Measurements from ENCODE around the gene DPCD.

Gene DPCD

GRCh38 chr10:101616415-101617101, 28.4 kb downstream of the DPCD start:
- peaks cover 23% of the 10 kb centered on the region for H3K36me3 ChIP-seq (ENCODE audit: control insufficient read depth, insufficient read depth, low read length, severe bottlenecking)
- no peaks in the 10 kb centered on the region for H3K27me3 ChIP-seq (replicated peaks; ENCODE audit: control insufficient read depth, insufficient read depth, low read length)
- H3K9ac ChIP-seq (ENCODE audit: low read length), result no peak overlapping the region
- no peak for DNase-seq (ENCODE audit: low read depth)
- peaks cover 2% of the 10 kb centered on the region for H3K4me1 ChIP-seq (ENCODE audit: control insufficient read depth, insufficient read depth, low read length)
- no peaks in the 10 kb centered on the region for H3K9me3 ChIP-seq (ENCODE audit: control insufficient read depth, low read length)
- no peak overlapping the region for H3K4me3 ChIP-seq (ENCODE audit: low read length)

GRCh38 chr10:101617102-101617823, 29.1 kb downstream of the DPCD start:
- no peaks in the 10 kb centered on the region for H3K27me3 ChIP-seq (replicated peaks; ENCODE audit: control insufficient read depth, insufficient read depth, low read length)
- H3K4me3 ChIP-seq (ENCODE audit: low read length), result no peak overlapping the region
- H3K36me3 ChIP-seq (ENCODE audit: control insufficient read depth, insufficient read depth, low read length, severe bottlenecking), result peaks cover 20% of the 10 kb centered on the region
- no peak overlapping the region for H3K9ac ChIP-seq (ENCODE audit: low read length)
- no peaks in the 10 kb centered on the region for H3K9me3 ChIP-seq (ENCODE audit: control insufficient read depth, low read length)
- no peak for DNase-seq (ENCODE audit: low read depth)
- H3K4me1 ChIP-seq (ENCODE audit: control insufficient read depth, insufficient read depth, low read length), result no peaks in the 10 kb centered on the region

DNA sequence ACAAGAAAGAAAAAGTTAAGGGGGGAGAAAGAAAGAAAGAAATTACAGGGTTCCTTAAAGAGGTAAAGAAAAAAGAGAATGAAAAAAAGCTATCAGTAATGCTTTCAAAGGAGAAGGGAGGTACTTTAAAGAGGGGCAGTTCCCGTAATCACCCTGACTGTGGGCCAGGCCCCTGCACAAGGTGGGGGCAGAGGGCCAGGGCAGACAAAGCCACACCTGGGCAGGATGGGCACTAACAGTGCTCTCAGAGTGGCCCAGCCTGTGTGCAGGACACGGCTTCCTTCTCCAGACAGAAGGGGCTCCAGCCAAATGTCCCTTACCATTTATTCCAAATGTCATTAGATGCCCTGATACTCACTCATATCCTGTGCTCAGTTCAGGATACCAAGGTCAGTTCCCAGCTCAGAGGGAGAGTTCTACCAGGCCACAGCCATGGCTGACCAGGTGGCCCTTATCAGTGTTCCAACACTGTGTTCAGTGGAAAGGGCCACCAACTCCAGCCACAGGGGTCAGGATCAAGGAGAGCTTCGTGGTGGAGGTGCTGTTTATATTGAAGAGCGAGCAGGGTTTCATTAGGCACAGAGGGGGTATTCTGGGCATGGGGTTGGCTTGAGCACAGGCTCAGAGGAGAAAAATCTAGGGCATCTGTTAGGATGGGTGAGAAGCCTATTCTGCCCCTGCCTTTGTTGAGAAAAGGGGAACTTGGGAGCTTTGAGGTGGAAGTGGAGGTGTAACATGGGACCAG, 29.9 kb downstream of the DPCD start:
- Histone ChIP-seq H3K4me3 (ENCODE audit: low read length) (no peak overlapping the region), H3K4me1 (ENCODE audit: control insufficient read depth, insufficient read depth, low read length) (no peaks in the 10 kb centered on the region), H3K9me3 (ENCODE audit: control insufficient read depth, low read length) (no peaks in the 10 kb centered on the region), H3K9ac (ENCODE audit: low read length) (no peak overlapping the region), H3K36me3 (ENCODE audit: control insufficient read depth, insufficient read depth, low read length, severe bottlenecking) (peaks cover 25% of the 10 kb centered on the region), H3K27me3 (replicated peaks; ENCODE audit: control insufficient read depth, insufficient read depth, low read length) (no peaks in the 10 kb centered on the region)
- no peak for DNase-seq (ENCODE audit: low read depth)

DNA sequence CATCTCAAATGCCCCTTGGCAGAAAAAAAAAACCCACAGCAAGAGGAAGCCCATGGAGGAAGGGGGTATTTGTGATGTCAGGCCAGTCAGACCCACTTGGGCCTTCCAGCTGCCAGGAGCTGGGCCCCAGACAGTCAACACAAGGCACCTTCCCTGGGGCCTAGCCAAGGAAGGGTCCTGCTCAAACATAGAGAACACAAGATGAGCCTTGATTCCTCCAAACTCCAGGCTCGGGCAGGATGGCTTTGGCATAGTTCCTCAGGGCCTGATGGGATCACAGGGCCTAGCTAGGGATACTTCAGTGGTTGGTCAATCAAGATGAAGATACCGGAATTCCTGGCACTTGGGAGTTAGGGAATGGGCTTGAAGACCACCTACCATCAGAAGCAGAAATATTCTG, 30.8 kb downstream of the DPCD start:
- H3K9ac ChIP-seq (ENCODE audit: low read length), result no peak overlapping the region
- no peak for DNase-seq (ENCODE audit: low read depth)
- peaks cover 33% of the 10 kb centered on the region for H3K36me3 ChIP-seq (ENCODE audit: control insufficient read depth, insufficient read depth, low read length, severe bottlenecking)
- H3K27me3 ChIP-seq (replicated peaks; ENCODE audit: control insufficient read depth, insufficient read depth, low read length), result no peaks in the 10 kb centered on the region
- no peaks in the 10 kb centered on the region for H3K4me1 ChIP-seq (ENCODE audit: control insufficient read depth, insufficient read depth, low read length)
- H3K4me3 ChIP-seq (ENCODE audit: low read length), result no peak overlapping the region
- H3K9me3 ChIP-seq (ENCODE audit: control insufficient read depth, low read length), result no peaks in the 10 kb centered on the region

GRCh38 chr10:101619983-101620382, 31.9 kb downstream of the DPCD start:
- DNase-seq (ENCODE audit: low read depth), result no peak
- H3K27me3 ChIP-seq (replicated peaks; ENCODE audit: control insufficient read depth, insufficient read depth, low read length), result no peaks in the 10 kb centered on the region
- H3K36me3 ChIP-seq (ENCODE audit: control insufficient read depth, insufficient read depth, low read length, severe bottlenecking), result peaks cover 43% of the 10 kb centered on the region
- no peak overlapping the region for H3K4me3 ChIP-seq (ENCODE audit: low read length)
- H3K9ac ChIP-seq (ENCODE audit: low read length), result no peak overlapping the region
- no peaks in the 10 kb centered on the region for H3K4me1 ChIP-seq (ENCODE audit: control insufficient read depth, insufficient read depth, low read length)
- no peaks in the 10 kb centered on the region for H3K9me3 ChIP-seq (ENCODE audit: control insufficient read depth, low read length)

DNA sequence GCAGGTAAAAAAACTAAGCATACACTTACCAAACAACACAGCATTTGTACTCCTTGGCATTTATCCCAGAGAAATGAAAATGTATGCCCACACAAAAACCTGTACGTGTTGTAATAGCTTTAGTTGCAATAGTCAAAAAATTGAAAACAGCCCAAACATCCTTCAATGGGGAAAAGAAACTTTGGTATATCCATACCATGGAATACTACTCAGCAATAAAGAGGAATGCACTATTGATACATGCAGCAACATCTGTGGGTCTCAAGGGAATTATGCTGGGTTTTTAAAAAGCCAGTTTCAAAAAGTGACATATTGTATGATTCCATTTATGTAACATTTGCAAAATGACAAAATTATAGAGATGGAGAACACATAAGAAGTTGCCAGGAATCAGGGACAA, 35.4 kb downstream of the DPCD start:
- Histone ChIP-seq H3K27me3 (replicated peaks; ENCODE audit: control insufficient read depth, insufficient read depth, low read length) (no peaks in the 10 kb centered on the region), H3K36me3 (ENCODE audit: control insufficient read depth, insufficient read depth, low read length, severe bottlenecking) (peaks cover 34% of the 10 kb centered on the region), H3K4me1 (ENCODE audit: control insufficient read depth, insufficient read depth, low read length) (no peaks in the 10 kb centered on the region), H3K9me3 (ENCODE audit: control insufficient read depth, low read length) (no peaks in the 10 kb centered on the region), H3K4me3 (ENCODE audit: low read length) (no peak overlapping the region), H3K9ac (ENCODE audit: low read length) (no peak overlapping the region)
- no peak for DNase-seq (ENCODE audit: low read depth)

DNA sequence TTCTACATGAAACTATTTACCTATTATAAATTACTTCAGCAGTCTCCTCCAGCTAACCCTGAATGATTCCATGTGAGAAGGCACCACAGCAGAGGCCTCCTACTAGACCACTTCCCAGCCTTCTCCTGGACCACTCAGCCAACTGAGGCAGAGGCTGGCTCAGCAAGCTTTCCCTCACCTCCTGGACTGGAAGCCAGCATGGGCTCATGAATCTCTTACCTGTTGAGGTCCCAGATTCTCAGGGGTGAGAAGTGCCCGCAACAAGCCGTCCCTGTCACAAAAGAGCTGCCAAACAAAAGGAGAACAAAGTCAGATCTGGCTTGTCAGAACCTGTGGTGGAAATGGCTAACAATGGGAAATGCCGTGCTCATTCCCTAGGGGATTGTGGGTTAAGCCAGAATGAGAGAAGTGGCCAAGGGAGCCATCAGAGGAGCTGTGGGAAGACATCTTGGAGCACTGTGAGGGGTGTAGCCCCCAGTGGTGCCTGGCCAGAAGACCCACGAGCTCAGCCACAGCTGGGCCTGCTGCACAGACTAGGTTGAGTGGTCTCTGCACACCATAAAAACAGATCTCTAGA, 36.5 kb downstream of the DPCD start:
- H3K9ac ChIP-seq (ENCODE audit: low read length), result no peak overlapping the region
- no peak overlapping the region for H3K4me3 ChIP-seq (ENCODE audit: low read length)
- no peaks in the 10 kb centered on the region for H3K27me3 ChIP-seq (replicated peaks; ENCODE audit: control insufficient read depth, insufficient read depth, low read length)
- no peaks in the 10 kb centered on the region for H3K9me3 ChIP-seq (ENCODE audit: control insufficient read depth, low read length)
- H3K36me3 ChIP-seq (ENCODE audit: control insufficient read depth, insufficient read depth, low read length, severe bottlenecking), result peaks cover 34% of the 10 kb centered on the region
- no peak for DNase-seq (ENCODE audit: low read depth)
- H3K4me1 ChIP-seq (ENCODE audit: control insufficient read depth, insufficient read depth, low read length), result no peaks in the 10 kb centered on the region

DNA sequence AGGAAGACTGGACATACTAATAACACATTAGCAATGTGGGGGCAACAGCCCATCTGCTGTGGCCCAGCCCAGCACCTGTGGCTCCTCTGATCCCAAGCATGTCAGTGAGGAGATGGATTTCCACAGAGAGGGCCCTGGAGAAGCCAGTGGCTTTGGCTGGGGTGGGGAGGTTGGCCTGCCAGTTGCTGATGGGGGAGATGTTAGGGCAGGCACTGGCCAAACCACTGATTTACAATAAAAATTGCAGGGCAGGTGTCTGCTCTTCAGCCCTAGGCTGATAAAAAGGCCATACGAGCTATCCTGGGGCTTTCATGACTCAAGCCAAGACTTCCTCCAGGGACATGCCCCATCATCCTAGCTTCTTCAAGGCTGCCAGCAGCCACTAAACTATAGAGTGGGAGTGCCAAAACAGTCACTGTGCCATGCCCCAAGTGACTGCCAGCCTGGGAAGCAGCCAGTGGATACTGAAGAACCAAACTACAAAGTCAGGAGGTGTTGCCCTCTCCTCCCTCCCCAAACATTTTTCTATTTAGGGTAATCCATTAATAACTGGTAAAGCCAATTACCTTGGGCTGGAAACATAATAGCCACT, 37.8 kb downstream of the DPCD start:
- Histone ChIP-seq H3K27me3 (replicated peaks; ENCODE audit: control insufficient read depth, insufficient read depth, low read length) (no peaks in the 10 kb centered on the region), H3K9me3 (ENCODE audit: control insufficient read depth, low read length) (no peaks in the 10 kb centered on the region)
- no peak for DNase-seq (ENCODE audit: low read depth)

DNA sequence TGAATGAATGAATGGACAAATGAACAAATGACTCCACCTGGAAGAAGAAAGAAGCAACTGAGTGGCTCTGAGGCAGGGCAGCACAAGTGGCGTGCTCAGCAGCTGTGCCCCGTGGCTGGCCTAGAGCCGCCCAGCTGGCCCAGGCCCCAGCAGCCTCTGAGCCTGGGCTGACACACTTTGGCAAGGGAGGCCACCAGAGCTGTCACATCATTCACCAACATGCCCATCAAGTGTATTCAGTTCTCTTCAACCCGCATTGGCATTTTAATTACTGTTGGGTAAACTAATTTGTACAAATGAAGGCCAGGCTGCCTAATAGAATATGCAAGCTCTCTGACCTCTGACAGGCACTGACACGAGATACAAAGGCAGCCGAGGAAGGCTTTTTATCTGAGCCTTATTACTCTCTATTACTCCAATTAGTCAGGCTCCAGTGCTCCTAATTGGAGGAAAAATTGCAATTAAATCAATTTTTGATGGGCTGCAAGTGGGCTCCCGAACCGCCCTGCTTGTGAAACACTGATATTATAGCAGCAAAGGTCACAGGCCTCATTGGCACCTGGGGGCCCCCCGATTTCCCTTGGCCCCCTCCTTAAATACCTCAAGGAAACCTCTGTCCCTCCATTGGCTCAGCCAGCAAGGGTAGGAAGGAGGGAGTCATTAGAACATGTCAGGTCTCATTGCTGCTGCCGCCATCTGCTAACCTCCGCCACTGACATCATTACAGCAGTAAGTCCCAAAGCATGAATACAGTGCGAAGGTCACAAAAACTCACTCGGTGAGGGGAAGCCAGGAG, 41.9 kb downstream of the DPCD start:
- no peaks in the 10 kb centered on the region for H3K9me3 ChIP-seq (ENCODE audit: control insufficient read depth, low read length)
- peaks cover 1% of the 10 kb centered on the region for H3K36me3 ChIP-seq (ENCODE audit: control insufficient read depth, insufficient read depth, low read length, severe bottlenecking)
- no peak overlapping the region for H3K4me3 ChIP-seq (ENCODE audit: low read length)
- H3K27me3 ChIP-seq (replicated peaks; ENCODE audit: control insufficient read depth, insufficient read depth, low read length), result no peaks in the 10 kb centered on the region
- no peaks in the 10 kb centered on the region for H3K4me1 ChIP-seq (ENCODE audit: control insufficient read depth, insufficient read depth, low read length)
- DNase-seq (ENCODE audit: low read depth), result no peak
- no peak overlapping the region for H3K9ac ChIP-seq (ENCODE audit: low read length)

More for the DNA sequence above, 37.8 kb downstream of the DPCD start:
- no peak overlapping the region for H3K4me3 ChIP-seq (ENCODE audit: low read length)
- peaks cover 34% of the 10 kb centered on the region for H3K36me3 ChIP-seq (ENCODE audit: control insufficient read depth, insufficient read depth, low read length, severe bottlenecking)
- H3K4me1 ChIP-seq (ENCODE audit: control insufficient read depth, insufficient read depth, low read length), result no peaks in the 10 kb centered on the region
- H3K9ac ChIP-seq (ENCODE audit: low read length), result no peak overlapping the region

- Histone ChIP-seq H3K4me1 (ENCODE audit: control insufficient read depth, insufficient read depth, low read length) (no peaks in the 10 kb centered on the region), H3K4me3 (ENCODE audit: low read length) (no peak overlapping the region), H3K27me3 (replicated peaks; ENCODE audit: control insufficient read depth, insufficient read depth, low read length) (no peaks in the 10 kb centered on the region), H3K9ac (ENCODE audit: low read length) (no peak overlapping the region), H3K9me3 (ENCODE audit: control insufficient read depth, low read length) (no peaks in the 10 kb centered on the region), H3K36me3 (ENCODE audit: control insufficient read depth, insufficient read depth, low read length, severe bottlenecking) (no peaks in the 10 kb centered on the region)
- no peak for DNase-seq (ENCODE audit: low read depth)
Observed at GRCh38 chr10:101630633-101630920, 42.5 kb downstream of the DPCD start.

Measured in adipocyte (in vitro differentiated cells).